ELR (cell line): ENCODE measurements around the gene MRPS6.

Experiments
- DNase-seq: peaks from one replicate; pipeline ENCODE4 v3.0.0-alpha.2; 2015; ENCODE audit warnings: low read depth

The MRPS6 gene

DNA sequence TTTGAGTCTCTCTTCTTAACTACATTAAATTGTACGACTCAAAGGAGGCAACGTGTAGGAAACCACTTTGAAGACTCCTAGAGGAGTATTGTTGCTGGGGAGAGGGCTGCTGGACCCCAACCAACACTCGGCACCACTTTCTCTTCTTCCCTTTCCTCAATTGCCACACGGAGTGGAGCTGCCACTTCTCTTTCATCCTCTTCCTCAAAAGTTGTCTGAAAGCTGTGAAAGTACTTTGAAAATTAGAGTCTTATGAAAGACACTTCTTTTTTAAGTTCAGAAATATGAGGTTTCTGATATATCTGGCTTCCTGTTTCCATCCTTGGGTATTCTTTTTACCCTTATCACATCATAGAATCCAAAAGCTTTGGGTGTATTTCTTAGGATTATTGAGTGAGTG, 59.5 kb downstream of the MRPS6 start:
- DNase-seq, result no peak

DNA sequence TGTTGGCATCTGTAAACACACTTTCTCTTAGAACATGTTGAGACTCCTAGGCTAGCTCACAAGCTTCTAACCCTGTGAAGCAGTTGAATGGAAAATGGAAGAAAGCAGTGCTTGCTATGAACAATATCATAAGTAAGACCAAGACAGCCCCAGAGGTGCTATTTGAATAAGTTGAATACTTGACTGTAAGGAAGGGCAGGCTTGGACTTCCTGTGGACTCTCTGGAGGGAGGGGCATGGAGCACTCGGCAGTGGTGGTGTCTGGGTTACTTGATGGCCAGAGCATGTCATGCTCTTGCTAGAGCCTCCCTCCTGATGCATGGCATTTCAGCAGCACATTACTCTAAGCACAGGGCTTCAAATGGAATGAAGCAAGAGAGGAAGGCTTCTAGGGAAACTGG, 60.0 kb downstream of the MRPS6 start:
- no peak for DNase-seq

DNA sequence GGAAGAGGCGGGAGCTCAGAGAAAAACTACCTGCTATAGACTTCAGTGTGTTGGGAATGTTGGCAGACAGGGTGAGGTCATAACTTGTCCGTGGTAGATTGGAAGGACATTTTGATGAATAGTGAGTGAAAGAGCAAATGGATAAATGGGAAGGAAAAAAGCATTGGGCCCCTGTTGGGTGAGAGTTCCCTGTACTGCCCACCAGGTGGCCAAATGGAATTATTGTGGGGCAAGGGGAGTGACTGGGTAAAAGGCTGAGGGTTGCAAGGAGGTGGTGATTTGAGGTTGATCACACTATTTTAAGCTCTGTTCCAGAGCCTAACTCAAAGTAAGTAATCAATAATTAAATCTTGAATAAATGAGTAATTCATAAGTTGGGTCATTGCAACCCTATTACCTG, 60.4 kb downstream of the MRPS6 start:
- peak; percentile 22 for DNase-seq

DNA sequence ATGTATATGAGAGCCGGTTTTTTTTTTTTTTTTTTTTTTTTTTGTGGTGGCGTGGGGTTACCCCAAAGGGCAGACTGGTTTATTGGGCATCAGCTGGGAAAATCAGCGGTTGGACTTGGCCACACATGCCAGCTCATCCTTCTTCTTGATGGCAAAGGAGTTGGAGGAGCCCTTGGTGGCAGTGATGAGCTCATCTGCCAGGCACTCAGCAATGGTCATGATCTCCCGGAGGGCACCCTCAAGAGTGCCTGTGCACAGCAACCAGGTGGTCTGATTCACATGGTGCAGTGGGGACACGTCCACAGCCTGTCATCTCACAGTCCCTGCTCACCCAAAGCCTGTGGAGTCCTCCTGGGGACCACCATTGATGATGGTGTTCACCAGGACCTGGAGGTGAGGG, 62.0 kb downstream of the MRPS6 start:
- no peak for DNase-seq

DNA sequence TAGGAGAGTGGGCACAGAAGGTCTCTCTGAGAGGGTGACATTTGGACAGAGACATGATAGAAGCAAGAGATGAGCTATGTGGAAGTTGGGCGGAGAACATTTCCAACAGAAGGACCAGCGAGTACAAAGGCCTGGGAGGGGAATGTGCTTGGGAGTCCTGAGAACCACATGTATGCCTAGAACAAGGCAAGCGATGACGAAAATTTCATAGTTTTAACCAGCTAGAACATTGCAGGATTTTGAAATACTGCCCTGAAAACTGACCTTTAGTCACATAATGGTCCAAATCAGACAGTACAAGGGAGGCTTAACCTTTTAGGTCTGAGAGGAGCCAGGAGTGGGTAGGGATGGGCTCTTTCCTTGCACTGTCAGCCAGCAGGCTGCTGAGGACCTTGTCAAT, 68.0 kb downstream of the MRPS6 start:
- no peak for DNase-seq

DNA sequence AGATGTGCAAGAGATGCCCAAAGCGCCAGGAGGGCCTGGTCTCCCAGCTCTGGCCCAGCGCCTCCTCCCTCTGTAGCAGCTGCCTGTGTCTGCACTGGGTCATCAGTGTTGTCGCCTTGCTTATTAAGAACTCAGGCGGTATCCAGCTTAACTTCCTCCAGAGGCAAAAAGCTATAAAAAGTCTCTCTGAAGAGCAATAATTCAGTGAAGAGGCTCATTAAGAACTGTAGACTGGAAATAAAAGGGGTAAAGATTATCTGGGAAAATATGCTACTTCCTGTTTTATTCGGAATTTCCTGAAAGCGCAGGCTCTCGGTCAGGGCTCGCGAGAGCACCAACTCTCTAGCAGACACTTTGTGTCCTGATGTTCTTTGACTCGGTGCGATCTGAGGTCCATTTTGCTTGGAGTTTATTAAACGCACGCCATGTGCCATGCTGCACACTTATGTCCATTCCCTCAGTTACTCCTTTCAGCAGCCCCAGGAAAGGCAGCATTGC, 70.4 kb downstream of the MRPS6 start:
- no peak for DNase-seq

DNA sequence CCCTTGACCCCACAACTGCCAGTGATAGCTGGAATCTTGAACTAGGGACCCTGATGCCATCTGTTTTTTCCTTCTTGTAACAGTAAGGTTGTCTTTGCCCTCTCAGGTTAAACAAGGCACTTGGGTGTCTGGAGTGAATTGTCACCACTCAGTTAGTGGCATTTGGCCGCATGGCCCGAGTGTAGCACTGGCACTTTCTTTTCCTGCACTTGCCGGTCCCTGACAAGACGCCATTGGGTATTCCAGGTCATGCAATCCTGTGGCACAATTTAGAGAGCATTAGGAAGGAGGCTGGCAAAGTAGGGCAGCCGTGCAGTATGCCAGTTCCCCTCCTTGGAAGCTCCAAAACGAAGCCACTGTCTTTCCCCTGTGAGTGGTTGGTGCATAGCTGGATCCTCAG, 70.8 kb downstream of the MRPS6 start:
- DNase-seq, result no peak

DNA sequence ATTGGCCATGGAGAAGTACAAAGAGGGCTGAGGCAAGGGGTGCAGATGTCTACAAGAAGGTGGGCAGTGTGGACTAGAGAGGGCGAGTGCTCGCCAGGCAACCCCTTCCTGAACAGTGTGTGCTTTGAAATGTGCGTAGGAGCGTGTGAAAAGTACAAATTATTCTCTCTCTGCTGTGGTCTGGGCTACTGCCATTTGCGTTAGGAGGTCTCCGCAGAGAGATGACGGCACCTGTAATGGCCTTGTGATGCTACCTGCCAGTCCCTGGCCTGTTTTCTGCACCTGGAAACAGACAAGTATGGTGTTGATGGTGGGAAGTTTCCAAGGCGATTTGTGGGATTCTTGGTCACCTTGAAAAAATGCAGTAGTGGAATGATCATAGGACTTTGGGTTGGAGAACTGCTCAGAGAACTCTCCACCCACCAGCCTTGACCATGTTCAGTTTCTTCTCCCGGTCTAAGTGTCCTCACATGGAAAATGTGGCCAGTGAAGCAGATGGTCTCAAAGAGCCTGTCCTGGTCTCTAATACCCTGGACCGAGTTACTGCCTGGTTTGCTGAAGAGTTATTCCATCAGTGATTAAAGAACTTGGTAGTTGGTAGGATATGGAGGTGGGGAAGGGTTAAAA, 74.5 kb downstream of the MRPS6 start:
- DNase-seq, result no peak

DNA sequence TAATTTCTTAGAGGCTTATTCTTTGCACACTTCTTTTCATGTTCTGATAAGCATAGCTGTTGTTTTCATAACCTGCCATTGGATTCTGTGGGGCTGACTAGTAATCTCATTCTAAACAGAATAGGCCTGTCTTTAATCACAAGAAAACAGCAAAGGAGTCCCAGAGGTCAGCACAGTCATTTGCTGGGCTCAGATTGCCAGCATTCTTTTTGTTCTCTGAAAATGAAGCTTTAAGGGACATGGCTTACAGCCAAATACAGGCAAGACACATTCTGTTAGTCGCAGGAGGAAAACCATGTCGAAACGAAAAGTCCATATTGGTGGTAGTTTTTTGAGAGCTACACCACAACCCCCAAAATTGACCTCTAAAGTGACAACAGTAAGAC, 75.0 kb downstream of the MRPS6 start:
- DNase-seq, result no peak

DNA sequence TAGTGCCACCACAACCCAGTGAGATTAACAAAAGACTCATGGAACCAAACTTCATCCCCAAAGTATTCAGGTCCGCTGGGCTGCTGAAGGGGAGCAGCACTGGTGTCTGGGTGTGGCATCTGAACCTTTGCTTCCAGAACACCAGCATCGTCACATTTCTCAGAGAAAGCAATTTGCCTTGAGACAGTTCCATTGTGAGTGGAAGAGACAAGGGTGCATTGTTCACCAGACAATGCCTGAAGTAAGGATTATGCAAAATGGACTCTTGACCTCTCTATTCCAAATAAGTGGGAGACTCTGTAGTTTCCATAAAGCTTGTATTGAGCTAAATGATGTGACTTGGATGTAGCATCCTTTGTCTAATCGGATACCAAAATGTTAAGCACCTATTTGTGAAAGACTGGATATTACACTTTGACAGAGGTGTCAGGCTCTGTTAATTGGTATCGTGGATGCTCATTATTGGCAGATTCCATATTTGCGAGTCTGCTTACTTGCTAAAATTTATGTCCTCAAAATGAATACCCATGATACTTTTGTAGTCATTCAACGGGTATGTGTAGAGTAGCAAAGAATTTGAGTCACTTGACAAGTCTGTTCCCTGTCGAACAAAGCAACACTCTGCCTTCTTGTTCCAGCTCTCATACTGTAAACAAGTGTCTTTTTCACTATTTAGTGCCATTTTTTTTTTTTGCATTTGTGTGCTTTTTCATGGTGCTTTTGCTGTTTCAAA, 75.6 kb downstream of the MRPS6 start:
- DNase-seq, result no peak

DNA sequence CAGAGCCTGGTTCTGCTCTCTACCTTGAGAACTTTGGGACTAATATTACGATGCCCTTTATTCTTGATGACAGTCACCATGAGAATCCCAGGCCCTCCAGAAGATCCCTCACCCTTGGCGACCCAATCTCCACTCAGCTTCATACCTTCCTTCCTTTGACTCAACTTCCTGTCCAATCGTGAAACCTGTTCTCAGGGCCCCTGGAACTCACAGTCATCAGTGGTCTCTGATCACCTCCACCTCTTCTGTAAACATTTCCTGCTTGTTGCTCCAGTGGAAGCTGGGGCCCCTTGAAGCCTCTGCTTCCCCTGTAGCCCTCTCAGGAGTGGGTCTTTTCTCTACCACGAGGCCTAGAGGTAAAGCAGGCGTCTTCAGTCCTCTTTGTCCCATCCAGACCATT, 79.1 kb downstream of the MRPS6 start:
- no peak for DNase-seq

DNA sequence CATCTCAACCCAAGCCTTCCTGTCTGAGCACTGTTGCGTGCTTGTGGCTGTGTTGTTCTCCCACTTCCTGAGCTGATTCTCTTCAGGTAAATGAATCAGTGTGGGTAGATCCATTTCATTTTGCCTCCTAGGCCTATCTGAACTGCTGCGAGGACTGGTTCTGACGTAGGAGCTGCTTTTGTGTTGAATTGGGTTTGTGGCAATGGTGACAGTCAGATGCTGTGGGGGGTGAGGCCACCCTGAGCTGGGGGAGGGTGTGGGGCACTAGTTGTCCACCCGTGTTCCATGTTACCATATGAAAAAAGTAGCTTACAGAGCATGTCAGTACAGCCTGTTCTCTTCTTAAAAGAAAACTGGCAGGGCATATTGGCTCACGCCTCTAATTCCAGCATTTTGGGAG, 81.5 kb downstream of the MRPS6 start:
- DNase-seq, result no peak

DNA sequence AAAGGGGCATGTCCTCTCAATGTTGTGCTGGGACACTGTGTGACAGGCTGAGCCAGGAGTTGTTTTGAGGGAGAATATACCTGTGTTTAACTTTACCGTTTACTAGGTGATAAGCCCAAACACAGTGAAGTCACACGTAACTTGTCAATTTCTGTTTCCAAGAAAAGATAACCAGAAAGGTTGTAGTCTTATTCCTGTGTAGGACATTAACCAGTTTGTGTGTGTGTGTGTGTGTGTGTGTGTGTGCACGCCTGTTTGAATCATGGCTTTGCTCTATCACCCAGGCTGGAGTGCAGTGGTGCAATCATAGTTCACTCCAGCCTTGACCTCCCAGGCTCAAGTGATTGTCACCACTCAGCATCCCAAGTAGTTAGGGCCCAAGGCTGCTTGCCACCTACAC, 83.6 kb downstream of the MRPS6 start:
- DNase-seq, result no peak

DNA sequence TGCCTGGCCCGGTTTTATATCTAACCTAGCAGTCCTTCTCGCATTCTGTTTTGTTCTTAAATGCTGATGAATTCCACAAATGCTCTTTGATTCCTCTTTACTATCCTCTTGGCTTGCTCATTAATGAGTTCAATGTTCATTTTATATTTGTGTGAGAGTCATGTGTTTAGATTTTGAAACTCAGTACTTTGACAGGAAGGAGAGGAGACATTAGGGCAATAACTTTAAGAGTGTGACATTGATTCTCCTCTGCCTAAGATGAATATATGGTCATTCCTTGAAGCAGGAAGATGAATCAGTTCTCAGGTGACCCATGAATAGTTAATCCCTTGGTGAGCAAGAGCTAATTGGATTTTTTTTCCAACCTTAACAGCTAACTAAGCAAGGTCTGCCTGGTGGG, 84.1 kb downstream of the MRPS6 start:
- DNase-seq, result no peak

DNA sequence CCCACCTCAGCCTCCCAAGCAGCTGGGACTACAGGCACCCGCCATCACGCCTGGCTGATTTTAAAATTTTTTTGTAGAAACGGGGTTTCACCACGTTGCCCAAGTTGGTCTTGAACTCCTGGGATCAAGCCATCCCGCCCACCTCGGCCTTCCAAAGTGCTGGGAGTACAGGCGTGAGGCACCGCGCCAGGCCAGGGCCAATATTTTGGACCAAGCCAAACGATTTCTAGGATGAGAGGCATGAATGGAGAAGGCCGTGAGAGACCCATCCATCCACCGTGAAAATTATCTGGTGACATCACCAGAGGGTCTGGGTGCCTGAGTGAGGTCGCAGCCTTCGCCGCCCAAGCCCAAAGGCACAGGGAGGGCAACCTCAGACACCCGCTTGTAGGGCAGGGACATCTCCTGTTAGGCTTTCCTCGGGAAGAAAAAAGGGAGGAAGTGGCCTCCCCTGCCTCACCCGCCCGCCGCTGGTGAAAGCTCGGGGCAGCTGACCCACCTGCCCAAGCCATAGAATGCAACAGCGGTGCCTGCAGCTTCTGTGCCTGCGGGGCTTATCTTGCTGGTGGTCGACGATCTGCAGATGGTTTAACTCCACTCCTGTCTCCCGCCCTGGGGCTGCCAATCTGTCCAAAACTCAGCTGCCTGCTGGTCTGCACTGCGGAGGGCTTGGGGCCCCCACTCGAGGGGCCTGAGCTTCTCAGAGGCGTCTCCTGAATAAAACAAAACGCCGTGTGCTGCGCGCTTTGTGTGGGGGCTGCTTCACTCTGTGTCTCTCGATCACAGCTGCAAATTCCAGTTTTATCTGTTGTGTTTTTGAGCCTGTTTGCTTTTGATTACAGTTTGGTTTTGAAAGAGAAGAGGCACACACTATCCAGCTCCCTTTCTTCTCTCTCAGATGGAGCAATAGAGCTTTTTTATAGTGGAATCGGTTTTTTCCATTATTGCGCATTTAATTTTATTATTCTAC, 85.8 kb downstream of the MRPS6 start:
- no peak for DNase-seq

DNA sequence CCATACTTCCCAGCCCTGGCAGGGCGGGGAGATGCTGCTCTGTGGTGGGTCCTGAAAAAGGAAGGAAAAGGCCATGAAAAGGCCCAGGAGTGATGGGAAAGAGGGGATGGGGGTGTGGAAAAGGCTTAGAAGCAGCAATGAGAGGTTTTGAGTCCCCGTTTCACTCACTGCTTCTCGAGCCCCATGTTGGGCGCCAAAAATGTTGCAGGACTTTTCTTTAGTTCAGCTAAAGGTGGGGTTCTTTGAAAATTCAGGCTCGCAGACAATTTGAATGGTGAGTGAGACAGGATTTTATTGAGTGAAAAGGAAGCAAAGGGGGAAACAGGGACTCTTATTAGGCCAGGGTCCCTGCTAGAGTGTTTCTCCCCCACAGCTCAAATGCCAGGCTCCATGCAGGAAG, 93.1 kb downstream of the MRPS6 start:
- DNase-seq, result no peak

DNA sequence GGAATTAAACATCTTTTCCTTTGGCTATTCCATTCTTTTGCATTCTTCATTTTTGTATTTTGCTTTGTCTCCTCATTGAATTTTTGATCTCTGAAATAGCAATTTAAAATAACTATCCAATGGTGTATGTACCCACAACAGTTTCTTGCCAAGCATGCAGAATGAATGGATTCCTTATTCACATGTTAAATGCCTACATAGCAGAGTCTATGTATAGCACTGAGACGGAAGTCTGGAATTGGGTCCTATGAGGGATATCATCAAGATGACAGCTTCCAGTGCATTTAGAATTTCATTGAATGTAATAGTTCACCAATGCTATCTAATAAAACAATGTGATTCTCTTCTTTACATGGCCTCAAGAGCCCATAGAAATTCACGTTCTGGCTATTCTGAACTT, 97.5 kb downstream of the MRPS6 start:
- no peak for DNase-seq

DNA sequence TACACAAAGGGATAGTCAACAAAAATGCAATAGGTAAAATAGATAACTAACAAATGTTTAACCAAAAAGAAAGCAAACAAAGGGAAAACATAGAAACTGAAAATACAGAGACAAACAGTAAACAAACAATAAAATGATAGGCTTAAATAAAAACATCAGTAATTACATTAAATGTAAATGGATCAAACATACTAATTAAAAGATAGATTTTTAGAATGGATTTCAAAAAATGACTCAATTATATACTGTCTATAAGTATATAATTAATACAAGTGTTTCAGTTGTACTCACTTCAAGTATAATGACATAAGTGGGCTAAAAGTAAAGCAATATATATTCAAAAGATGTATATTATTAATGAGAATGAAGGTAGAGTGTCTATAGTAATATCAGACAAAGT, 101.1 kb downstream of the MRPS6 start:
- DNase-seq, result no peak

DNA sequence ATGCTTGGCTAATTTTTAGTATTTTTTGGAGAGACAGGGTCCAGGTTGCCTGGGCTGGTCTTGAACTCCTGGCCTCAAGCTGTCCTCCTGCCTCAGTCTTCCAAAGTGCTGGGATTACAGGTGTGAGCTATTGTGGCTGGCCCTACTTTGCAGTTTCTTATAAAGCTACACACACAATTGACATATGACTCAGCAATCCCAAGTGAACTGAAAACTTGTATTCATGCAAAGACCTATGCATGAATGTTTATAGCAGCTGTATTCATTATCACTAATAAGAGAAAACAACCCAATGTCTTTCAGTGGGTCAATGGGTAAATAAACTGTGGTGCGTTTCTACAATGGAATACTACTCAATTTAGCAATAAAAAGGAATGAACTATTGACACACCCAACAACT, 103.1 kb downstream of the MRPS6 start:
- DNase-seq, result no peak

DNA sequence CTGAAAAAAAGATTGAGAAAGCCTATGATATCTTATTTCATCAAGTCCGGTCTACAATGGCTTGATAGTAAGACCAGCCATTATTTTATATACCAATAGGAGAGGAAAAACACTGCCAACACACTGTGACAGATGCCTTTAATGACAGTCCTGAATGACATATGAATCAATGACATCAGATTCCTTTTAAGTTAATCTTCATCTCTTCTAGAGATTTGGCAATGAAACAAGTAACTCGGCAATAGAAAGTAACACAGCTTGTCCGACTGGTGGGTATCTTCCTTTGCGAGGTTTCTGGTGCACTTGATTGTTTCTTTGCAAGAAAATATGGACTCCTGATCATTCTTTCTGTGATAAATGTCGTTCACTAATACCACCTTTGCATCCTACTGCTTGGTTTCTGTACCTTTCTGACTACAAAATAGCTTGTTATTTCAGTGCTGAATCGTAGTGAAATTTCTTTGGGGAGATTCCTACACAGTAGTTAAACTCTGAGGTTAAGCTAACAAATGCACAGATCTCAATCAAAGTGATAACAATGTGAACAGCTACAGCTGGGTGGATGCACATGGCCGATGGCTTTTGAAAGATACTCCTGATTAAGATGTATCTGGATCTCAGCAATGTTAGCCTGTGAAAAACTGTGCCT, 104.7 kb downstream of the MRPS6 start:
- DNase-seq, result no peak

DNA sequence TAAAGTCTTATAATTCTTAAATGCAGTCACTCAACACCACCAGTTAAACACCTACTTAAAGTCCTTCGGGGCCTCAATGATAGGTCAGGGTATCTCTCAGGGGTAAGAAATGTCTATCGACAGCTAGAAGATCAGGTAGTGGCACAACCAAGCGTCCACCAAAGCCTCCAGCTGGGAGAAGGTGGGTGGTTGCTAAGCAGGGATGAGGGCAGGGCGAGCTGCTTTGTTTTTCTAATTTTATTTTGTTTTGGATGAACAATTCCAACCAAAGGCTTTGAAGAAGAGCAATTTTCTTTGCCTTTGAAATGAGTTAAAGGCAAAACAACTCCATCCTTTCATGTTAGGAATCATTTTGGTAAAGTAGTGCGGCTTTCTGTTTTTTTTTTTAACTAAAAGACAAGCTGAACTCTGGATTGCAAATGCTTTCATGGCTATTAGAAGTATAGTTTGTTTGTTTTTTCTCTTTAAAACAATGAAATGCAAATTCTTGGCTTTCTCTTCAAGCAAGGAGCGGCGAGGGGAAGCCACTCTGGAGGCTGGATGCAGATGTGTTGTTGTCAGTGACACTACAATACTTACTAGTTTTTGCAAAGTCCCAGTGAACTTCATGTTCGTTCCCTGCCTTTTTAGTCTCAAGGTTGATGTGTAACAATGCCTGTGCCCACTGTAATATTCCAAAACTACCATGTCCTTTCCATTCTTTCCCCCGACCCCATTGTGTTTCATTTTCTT, 106.0 kb downstream of the MRPS6 start:
- DNase-seq, result no peak

DNA sequence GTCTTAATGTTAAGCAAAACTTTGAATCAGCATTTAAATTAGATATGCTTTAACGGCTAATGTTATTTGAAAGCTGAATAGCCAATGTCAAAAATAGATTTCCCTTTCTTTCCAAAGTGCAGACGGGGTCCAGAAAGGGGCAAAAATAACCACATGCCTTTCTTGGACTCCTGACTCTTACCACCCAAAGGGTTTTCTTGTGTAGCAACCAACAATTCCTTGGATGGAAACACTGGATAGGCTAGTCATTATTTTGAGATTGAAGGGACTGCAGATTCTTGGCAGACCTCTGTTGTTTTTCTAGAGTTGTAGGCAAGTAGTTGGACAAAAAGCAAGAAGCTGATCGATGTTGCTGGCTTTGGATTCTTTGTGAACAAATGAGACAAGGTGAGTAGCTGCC, 107.0 kb downstream of the MRPS6 start:
- DNase-seq, result no peak
